Measurements from ENCODE around the gene ZFP3.

GRCh38 chr17:5034651-5035050 is 43.6 kb upstream of the ZFP3 start:
- TF ChIP-seq TAF1 (IDR thresholded peaks at IDR 0.05; ENCODE audit: low read depth, low read length) (no peak), POLR2A (IDR thresholded peaks at IDR 0.05; ENCODE audit: low read depth, low read length) (no peak), POLR2AphosphoS5 (IDR thresholded peaks at IDR 0.05; ENCODE audit: low read depth, low read length) (no peak), POU2F2 (IDR thresholded peaks at IDR 0.05; ENCODE audit: low read depth, low read length) (no peak), PAX5 (IDR thresholded peaks at IDR 0.05; ENCODE audit: insufficient read depth, low read length, severe bottlenecking) (no peak), SPI1 (IDR thresholded peaks at IDR 0.05; ENCODE audit: low read depth, low read length) (no peak)
